HG02885 (cell line): ENCODE results near the gene FAM168A.

ENCODE experiments used
- ATAC-seq: cut with Tn5 transposase; IDR thresholded peaks from one replicate; pipeline ENCODE4 v1.9.1; 2021; ENCODE audit warnings: mild to moderate bottlenecking; ENCODE audit not compliant: unreplicated experiment, poor library complexity

FAM168A gene

DNA sequence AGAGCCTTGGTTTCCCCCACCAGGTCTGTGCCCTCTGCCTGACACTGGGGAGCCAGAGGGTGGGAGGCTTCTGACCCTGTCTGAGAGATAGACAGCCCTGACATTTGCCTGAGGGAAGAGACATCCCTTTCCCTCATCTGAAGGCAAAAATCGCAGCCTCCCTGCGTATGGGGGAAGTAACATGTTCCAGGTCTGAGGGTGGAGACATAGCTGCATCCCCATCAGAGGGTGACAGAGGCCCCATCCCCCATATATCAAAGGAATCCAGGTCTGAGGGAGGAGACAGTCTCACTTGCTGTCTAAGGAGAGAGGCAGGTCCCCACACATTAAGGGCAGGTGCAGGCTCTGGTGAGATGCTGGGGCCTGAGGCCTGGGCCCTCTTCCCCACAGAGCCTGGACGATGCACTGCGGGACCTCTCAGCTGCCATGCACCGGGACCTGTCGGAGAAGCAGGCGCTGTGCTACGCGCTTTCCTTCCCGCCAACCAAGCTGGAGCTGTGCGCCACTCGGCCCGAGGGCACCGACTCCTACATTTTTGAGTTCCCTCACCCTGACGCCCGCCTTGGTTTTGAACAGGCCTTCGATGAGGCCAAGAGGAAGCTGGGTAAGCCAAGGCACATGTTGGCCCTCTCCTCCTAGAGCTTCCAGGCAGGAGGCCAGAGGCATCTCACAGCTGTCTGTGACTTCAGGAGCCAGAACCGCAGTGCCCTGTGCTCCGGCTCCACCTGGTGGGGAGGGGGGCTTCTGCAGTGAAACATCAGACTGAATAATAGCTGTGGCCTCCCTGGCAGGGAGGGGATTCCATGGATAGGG, 237.8 kb downstream of the FAM168A start:
- ATAC-seq, result no peak

- ATAC-seq, result no peak
Measured at GRCh38 chr11:73359341-73359740, 238.6 kb downstream of the FAM168A start.

DNA sequence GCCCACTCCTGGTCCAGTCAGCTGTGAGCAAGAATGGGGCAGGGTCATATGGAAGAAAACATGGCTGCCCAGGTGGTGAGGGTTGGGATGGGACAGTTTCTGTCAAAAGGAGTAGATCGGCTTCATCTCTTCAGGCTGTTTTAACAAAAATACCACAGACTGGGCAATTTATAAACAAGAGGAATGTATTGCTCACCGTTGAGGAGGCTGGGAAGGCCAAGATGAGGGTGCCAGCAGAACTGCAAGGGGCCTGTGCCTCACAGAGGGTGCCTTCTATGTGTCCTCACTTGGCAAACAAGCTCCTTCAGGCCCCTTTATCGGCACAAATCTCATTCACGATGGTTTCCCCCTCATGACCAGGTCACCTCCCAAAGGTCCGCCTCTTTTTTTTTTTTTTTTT, 239.8 kb downstream of the FAM168A start:
- no peak for ATAC-seq

DNA sequence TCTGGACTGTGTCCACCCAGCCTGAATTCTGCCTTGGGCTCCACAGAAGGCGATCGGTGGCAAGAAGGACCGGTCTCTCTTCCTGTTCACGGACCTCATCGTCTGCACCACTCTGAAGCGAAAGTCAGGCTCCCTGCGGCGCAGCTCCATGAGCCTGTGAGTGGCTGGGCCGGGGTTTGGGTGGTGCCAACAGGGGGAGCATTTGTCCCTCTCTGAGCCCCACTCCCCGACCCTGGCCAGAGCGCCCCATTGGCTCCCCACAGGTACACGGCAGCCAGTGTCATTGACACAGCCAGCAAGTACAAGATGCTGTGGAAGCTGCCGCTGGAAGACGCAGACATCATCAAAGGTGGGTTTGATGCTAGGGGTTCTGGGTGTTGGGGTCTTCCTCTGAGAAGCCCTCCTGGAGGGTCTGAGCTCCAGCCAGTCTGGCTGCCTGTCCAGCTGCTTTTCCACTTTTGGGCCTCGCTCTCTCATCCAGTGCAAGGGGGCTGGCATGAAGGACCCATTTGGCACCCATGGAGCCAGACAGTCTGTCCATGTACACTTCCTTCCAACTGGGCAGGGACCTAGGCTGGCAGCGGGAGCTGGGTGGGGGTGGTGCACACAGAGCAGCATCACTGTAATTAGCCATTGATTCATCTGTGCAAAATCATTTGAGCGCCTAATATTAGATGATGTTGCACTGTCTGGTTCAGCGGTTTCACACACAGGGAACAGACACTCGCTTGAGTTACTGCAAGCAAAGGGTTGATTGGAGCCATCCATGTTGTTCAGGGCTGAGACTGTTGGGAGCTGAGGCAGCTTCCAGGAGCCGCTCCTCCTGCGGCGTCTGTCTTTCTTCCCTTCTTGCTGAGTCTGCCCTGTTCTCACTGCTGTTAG, 240.7 kb downstream of the FAM168A start:
- ATAC-seq, result no peak

GRCh38 chr11:73355109-73355508, 242.8 kb downstream of the FAM168A start:
- no peak for ATAC-seq

DNA sequence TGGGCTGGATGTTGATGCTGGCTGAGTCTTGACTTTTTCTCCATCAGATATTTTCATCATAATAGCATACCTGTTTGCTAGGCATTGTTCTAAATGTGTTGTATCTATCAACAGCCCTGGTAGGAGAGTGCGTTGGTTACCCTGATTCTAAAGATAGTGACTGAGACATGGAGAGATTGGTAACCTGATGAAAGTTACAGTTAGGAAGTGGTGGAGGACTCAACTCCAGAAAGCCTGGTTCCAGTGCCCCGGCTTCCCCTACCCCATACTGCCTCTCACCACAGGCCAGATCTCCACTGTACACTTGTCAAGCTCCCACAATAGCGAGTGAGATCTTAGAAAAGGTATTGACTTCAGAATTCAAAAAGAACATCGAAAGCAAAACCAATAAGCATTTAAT, 244.5 kb downstream of the FAM168A start:
- ATAC-seq, result no peak

GRCh38 chr11:73350908-73351636, 246.8 kb downstream of the FAM168A start:
- no peak for ATAC-seq
